K562 (cell line): Measurements from ENCODE around the gene TYW1B.
"Not testable (repeated sequence)": the region's sequence is repeated elsewhere in the genome, so short reads cannot be mapped to it uniquely, and the experiment has no call there.

Experiments
- CBX1 ChIP-seq: sonication (generic); IDR thresholded peaks from 2 replicates; pipeline ENCODE4 v1.6.1; 2016; ENCODE audit warnings: antibody characterized with exemption, low read depth, mild to moderate bottlenecking
- CTCF ChIP-seq, 3 experiments: IDR thresholded peaks in 2 of 3; conservative IDR thresholded peaks in 1 of 3; 2 replicates each; pipeline ENCODE4 v1.5.1; 2011 to 2012; ENCODE audit warnings: low read length in 3 of 3, mild to moderate bottlenecking in 3 of 3, control low read depth in 2 of 3, improper control_type of control experiment in 1 of 3, inconsistent platforms in 1 of 3, low read depth in 1 of 3, mixed read lengths in 1 of 3, moderate library complexity in 1 of 3; ENCODE audit not compliant: insufficient read depth in 2 of 3
- EZH2 ChIP-seq: IDR thresholded peaks from 2 replicates; pipeline ENCODE4 v1.6.1; 2012; ENCODE audit warnings: low read depth, mild to moderate bottlenecking, inconsistent platforms, low read length, borderline replicate concordance
- POLR2A ChIP-seq: fragments of 450-650 bp; conservative IDR thresholded peaks from 2 replicates; pipeline ENCODE4 v1.6.1; 2016
- REST ChIP-seq, 2 experiments: fragments of 450-650 bp; formaldehyde crosslinking in 1 of 2; IDR thresholded peaks; 2 replicates each; pipeline versions ENCODE4 v1.4.0 to v1.6.1; 2014 to 2020; ENCODE audit warnings: mild to moderate bottlenecking in 2 of 2, borderline replicate concordance in 1 of 2, low read depth in 1 of 2
- TAF1 ChIP-seq: IDR thresholded peaks from 2 replicates; pipeline ENCODE4 v1.6.1; 2011; ENCODE audit warnings: mild to moderate bottlenecking, low read length, moderate library complexity; ENCODE audit not compliant: insufficient read depth, control insufficient read depth, severe bottlenecking; ENCODE audit errors: extremely low read depth
- ZBTB9 ChIP-seq: fragments of 450-650 bp; formaldehyde crosslinking; IDR thresholded peaks from 2 replicates; pipeline ENCODE4 v1.4.0; 2020; ENCODE audit warnings: mild to moderate bottlenecking, moderate library complexity

GRCh38 chr7:72590023-72590422 lies 238.0 kb downstream of the TYW1B start:
- TF ChIP-seq EZH2; REST (IDR thresholded peaks at IDR 0.05; ENCODE audit: borderline replicate concordance); REST (CRISPR knock-in tag; IDR thresholded peaks at IDR 0.05; ENCODE audit: low read depth); TAF1; POLR2A; CTCF (IDR thresholded peaks at IDR 0.05 in 2 of 3, conservative IDR thresholded peaks at IDR 0.05 in 1 of 3; ENCODE audit: insufficient read depth in 2 of 3, low read depth in 1 of 3, low read length in 3 of 3); CBX1; ZBTB9 (CRISPR knock-in tag): not testable (repeated sequence)
